Adrenal gland (tissue), 5 donors: ENCODE data around the gene SLC22A16.

ENCODE experiments used
- POLR2A ChIP-seq, 2 donors: fragments of 450-650 bp; IDR thresholded peaks; one replicate each; pipeline ENCODE4 v1.6.1; 2017; ENCODE audit warnings: antibody characterized with exemption in 2 of 2, mild to moderate bottlenecking in 2 of 2, moderate library complexity in 1 of 2
- TF ChIP-seq, protein P1 (sequence below), 6 experiments: fragments of 450-650 bp in 4 of 6; fragments of 200-600 bp in 2 of 6; sonication (generic) in 1 of 6; IDR thresholded peaks; 1 replicate in 5 of 6; 2 replicates in 1 of 6; pipeline versions ENCODE4 v1.5.1 to v1.8.0; 2016 to 2021; ENCODE audit warnings: antibody characterized with exemption in 6 of 6, mild to moderate bottlenecking in 2 of 6, moderate library complexity in 1 of 6
- donor health status: DM: no; HTN: no; CAD: no.

DNA sequence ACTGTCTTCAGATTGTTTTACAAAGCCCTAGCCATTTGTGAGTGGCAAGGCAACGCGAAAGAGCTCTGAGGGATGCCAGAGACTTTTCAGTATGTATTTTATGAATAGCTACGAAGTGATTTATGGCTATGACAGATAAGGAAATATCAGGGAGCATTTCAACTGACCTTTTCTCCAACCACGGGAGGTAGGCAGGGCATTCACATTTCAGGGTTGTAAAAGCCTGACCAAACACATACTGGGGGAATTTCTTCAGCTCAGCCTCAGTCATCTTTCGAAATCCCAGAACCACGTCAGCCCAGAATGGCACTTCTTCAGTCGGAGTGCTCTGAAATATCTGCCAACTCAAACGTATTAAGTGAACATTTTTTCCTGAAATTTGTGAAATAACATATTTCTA, 71.8 kb downstream of the SLC22A16 start:
- TF ChIP-seq, protein P1, sequence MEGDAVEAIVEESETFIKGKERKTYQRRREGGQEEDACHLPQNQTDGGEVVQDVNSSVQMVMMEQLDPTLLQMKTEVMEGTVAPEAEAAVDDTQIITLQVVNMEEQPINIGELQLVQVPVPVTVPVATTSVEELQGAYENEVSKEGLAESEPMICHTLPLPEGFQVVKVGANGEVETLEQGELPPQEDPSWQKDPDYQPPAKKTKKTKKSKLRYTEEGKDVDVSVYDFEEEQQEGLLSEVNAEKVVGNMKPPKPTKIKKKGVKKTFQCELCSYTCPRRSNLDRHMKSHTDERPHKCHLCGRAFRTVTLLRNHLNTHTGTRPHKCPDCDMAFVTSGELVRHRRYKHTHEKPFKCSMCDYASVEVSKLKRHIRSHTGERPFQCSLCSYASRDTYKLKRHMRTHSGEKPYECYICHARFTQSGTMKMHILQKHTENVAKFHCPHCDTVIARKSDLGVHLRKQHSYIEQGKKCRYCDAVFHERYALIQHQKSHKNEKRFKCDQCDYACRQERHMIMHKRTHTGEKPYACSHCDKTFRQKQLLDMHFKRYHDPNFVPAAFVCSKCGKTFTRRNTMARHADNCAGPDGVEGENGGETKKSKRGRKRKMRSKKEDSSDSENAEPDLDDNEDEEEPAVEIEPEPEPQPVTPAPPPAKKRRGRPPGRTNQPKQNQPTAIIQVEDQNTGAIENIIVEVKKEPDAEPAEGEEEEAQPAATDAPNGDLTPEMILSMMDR (IDR thresholded peaks at IDR 0.05), result no peak
- no peak for TF ChIP-seq POLR2A (IDR thresholded peaks at IDR 0.05)
